Endothelial cell of umbilical vein (primary cell): Measurements from ENCODE around the gene APOBEC2.

Experiments used
- POLR2A ChIP-seq: IDR thresholded peaks from 2 replicates; pipeline ENCODE4 v1.6.1; 2012; ENCODE audit warnings: low read depth, mild to moderate bottlenecking, control low read depth, low read length
- TF ChIP-seq, protein P1 (sequence below), 2 donors: IDR thresholded peaks; 1 replicate in 1 of 2; 2 replicates in 1 of 2; pipeline ENCODE4 v1.5.1; 2011; ENCODE audit warnings: low read length in 2 of 2, mild to moderate bottlenecking in 2 of 2, moderate library complexity in 2 of 2, control low read depth in 1 of 2, inconsistent platforms in 1 of 2, low read depth in 1 of 2; ENCODE audit not compliant: insufficient read depth in 1 of 2; ENCODE audit errors: extremely low read depth in 1 of 2

DNA sequence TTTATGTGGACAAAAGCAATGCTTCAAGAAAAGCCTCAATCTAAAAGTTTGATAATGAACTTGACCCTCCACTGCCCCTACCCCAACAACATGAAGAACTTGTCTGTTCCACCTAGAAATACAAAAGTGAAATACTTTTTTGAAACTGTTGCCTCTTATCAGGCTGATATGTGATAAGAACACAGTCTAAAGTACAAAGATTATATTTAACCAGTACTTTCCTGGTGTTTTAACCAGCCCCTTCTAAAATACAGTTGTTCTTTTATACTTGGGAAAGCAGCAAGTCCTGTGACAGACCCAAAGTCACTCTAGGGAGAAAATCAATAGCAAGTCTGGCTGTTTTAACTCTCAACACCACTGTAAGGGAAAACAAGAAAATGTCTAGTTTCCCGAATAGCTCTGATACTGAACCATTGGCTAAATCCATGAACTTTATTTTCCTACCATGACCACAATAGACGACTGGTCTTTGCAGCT is 12.6 kb downstream of the APOBEC2 start:
- TF ChIP-seq, protein P1, sequence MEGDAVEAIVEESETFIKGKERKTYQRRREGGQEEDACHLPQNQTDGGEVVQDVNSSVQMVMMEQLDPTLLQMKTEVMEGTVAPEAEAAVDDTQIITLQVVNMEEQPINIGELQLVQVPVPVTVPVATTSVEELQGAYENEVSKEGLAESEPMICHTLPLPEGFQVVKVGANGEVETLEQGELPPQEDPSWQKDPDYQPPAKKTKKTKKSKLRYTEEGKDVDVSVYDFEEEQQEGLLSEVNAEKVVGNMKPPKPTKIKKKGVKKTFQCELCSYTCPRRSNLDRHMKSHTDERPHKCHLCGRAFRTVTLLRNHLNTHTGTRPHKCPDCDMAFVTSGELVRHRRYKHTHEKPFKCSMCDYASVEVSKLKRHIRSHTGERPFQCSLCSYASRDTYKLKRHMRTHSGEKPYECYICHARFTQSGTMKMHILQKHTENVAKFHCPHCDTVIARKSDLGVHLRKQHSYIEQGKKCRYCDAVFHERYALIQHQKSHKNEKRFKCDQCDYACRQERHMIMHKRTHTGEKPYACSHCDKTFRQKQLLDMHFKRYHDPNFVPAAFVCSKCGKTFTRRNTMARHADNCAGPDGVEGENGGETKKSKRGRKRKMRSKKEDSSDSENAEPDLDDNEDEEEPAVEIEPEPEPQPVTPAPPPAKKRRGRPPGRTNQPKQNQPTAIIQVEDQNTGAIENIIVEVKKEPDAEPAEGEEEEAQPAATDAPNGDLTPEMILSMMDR (IDR thresholded peaks at IDR 0.05; ENCODE audit: extremely low read depth in 1 of 2, insufficient read depth in 1 of 2, low read depth in 1 of 2, low read length in 2 of 2): no peak
- TF ChIP-seq POLR2A: no peak
